ENCODE measurements around the gene TOR4A.

- no peak for TF ChIP-seq GATA2 (IDR thresholded peaks at IDR 0.05; ENCODE audit: low read depth, low read length)
- no peak for TF ChIP-seq GATA3 (IDR thresholded peaks at IDR 0.05; ENCODE audit: low read depth, low read length)
Measured at GRCh38 chr9:137306850-137307254, 29.3 kb downstream of the TOR4A start.

Data from SH-SY5Y (cell line).